H9 (cell line): ENCODE data around the gene BTBD3. TPM values are rescaled to one million over a fixed set of nuclear protein-coding genes. Genes with fewer than 3 reads are reported as not detected.

Experiments used
- DNase-seq: peaks from one replicate; pipeline ENCODE4 v3.0.0-alpha.2; 2017
- H2AFZ ChIP-seq: one replicate; pipeline ENCODE4 v1.6.1; 2013; ENCODE audit warnings: mild to moderate bottlenecking, low read length, control low read depth, moderate library complexity
- H2AK5ac ChIP-seq: 2 replicates; pipeline ENCODE4 v1.6.1; 2013; ENCODE audit warnings: low read length, control low read depth, mixed read lengths; ENCODE audit not compliant: insufficient read length
- H2BK120ac ChIP-seq: one replicate; pipeline ENCODE4 v1.6.1; 2013; ENCODE audit warnings: low read depth, mild to moderate bottlenecking, low read length, control low read depth, inconsistent platforms; ENCODE audit not compliant: poor library complexity, severe bottlenecking
- H2BK12ac ChIP-seq: 2 replicates; pipeline ENCODE4 v1.6.1; 2013; ENCODE audit warnings: low read length, control low read depth, mixed read lengths, low read depth; ENCODE audit not compliant: insufficient read length
- H2BK15ac ChIP-seq: 2 replicates; pipeline ENCODE4 v1.6.1; 2013; ENCODE audit warnings: low read depth, low read length, control low read depth
- H2BK20ac ChIP-seq: one replicate; pipeline ENCODE4 v1.6.1; 2013; ENCODE audit warnings: low read depth, mild to moderate bottlenecking, low read length, control low read depth, inconsistent platforms; ENCODE audit not compliant: poor library complexity, severe bottlenecking
- H2BK5ac ChIP-seq: 2 replicates; pipeline ENCODE4 v1.6.1; 2013; ENCODE audit warnings: low read length, control low read depth, mixed read lengths; ENCODE audit not compliant: insufficient read length
- H3K14ac ChIP-seq: 2 replicates; pipeline ENCODE4 v1.6.1; 2013; ENCODE audit warnings: low read length, control low read depth; ENCODE audit not compliant: insufficient read depth
- H3K18ac ChIP-seq: 2 replicates; pipeline ENCODE4 v1.6.1; 2013; ENCODE audit warnings: low read depth, mild to moderate bottlenecking, mixed read lengths, low read length, control low read depth; ENCODE audit not compliant: insufficient read length
- H3K23ac ChIP-seq: 2 replicates; pipeline ENCODE4 v1.6.1; 2013; ENCODE audit warnings: low read length, control low read depth, mixed read lengths, low read depth; ENCODE audit not compliant: insufficient read length
- H3K23me2 ChIP-seq: 2 replicates; pipeline ENCODE4 v1.6.1; 2013; ENCODE audit warnings: low read depth, mild to moderate bottlenecking, mixed read lengths, low read length, control low read depth; ENCODE audit not compliant: insufficient read length, poor library complexity, severe bottlenecking
- H3K27ac ChIP-seq: 2 replicates; pipeline ENCODE4 v1.5.1; 2013; ENCODE audit warnings: low read length, control low read depth, mixed read lengths, low read depth; ENCODE audit not compliant: insufficient read length
- H3K27me3 ChIP-seq: 2 replicates; pipeline ENCODE4 v1.6.1; 2013; ENCODE audit warnings: low read length, control low read depth, inconsistent platforms; ENCODE audit not compliant: insufficient read depth
- H3K4ac ChIP-seq: 2 replicates; pipeline ENCODE4 v1.6.1; 2013; ENCODE audit warnings: low read depth, mild to moderate bottlenecking, control low read depth, inconsistent platforms, low read length, moderate library complexity
- H3K4me1 ChIP-seq: 2 replicates; pipeline ENCODE4 v1.6.1; 2013; ENCODE audit warnings: low read length, control low read depth, inconsistent platforms; ENCODE audit not compliant: insufficient read depth
- H3K4me2 ChIP-seq: 2 replicates; pipeline ENCODE4 v1.6.1; 2013; ENCODE audit warnings: low read length, control low read depth, mixed read lengths; ENCODE audit not compliant: insufficient read length, insufficient read depth
- H3K56ac ChIP-seq: 2 replicates; pipeline ENCODE4 v1.6.1; 2013; ENCODE audit warnings: low read depth, mild to moderate bottlenecking, mixed read lengths, low read length, control low read depth; ENCODE audit not compliant: insufficient read length
- H3K79me1 ChIP-seq: 2 replicates; pipeline ENCODE4 v1.6.1; 2013; ENCODE audit warnings: low read depth, mild to moderate bottlenecking, moderate library complexity, low read length, control low read depth, inconsistent platforms; ENCODE audit not compliant: insufficient read depth, poor library complexity, severe bottlenecking
- H3K79me2 ChIP-seq: 2 replicates; pipeline ENCODE4 v1.6.1; 2013; ENCODE audit warnings: low read length, control low read depth, inconsistent platforms; ENCODE audit not compliant: insufficient read depth
- H3K9ac ChIP-seq: 2 replicates; pipeline ENCODE4 v1.6.1; 2013; ENCODE audit warnings: low read length, control low read depth, mixed read lengths; ENCODE audit not compliant: insufficient read length; ENCODE audit errors: extremely low read depth
- H3K9me3 ChIP-seq: one replicate; pipeline ENCODE4 v1.6.1; 2013; ENCODE audit warnings: low read depth, low read length, inconsistent platforms; ENCODE audit not compliant: control insufficient read depth
- H3T11ph ChIP-seq: one replicate; pipeline ENCODE4 v1.6.1; 2013; ENCODE audit warnings: mild to moderate bottlenecking, low read length, control low read depth, inconsistent platforms
- H4K20me1 ChIP-seq: one replicate; pipeline ENCODE4 v1.6.1; 2013; ENCODE audit not compliant: control insufficient read depth, insufficient read length, insufficient read depth
- H4K5ac ChIP-seq: 2 replicates; pipeline ENCODE4 v1.6.1; 2013; ENCODE audit warnings: low read depth, mild to moderate bottlenecking, mixed read lengths, low read length, control low read depth; ENCODE audit not compliant: insufficient read length
- H4K8ac ChIP-seq: replicated peaks from 2 replicates; pipeline ENCODE4 v1.6.1; 2013; ENCODE audit warnings: low read length, control low read depth, mixed read lengths, low read depth; ENCODE audit not compliant: insufficient read length
- H4K91ac ChIP-seq: 2 replicates; pipeline ENCODE4 v1.6.1; 2013; ENCODE audit warnings: low read depth, mild to moderate bottlenecking, moderate library complexity, mixed read lengths, low read length, control low read depth; ENCODE audit not compliant: insufficient read length
- H3K27ac Mint-ChIP-seq, 3 experiments: 2 replicates in 2 of 3; 3 replicates in 1 of 3; pipeline ENCODE4 v1.8.0; 2020 to 2021; ENCODE audit warnings: mixed read lengths in 3 of 3, mild to moderate bottlenecking in 1 of 3, moderate library complexity in 1 of 3
- H3K27me3 Mint-ChIP-seq: 2 replicates; pipeline ENCODE4 v1.8.0; 2021; ENCODE audit warnings: low read depth, mild to moderate bottlenecking, moderate library complexity, mixed read lengths
- H3K36me3 Mint-ChIP-seq, 3 experiments: 2 replicates in 2 of 3; 3 replicates in 1 of 3; pipeline ENCODE4 v1.8.0; 2020 to 2021; ENCODE audit warnings: low read depth in 3 of 3, mixed read lengths in 3 of 3; ENCODE audit not compliant: insufficient read depth in 1 of 3
- H3K4me1 Mint-ChIP-seq, 2 experiments: 2 replicates each; pipeline ENCODE4 v1.8.0; 2020; ENCODE audit warnings: mixed read lengths in 2 of 2
- H3K4me3 Mint-ChIP-seq, 2 experiments: 2 replicates in 1 of 2; 3 replicates in 1 of 2; pipeline ENCODE4 v1.8.0; 2020 to 2021; ENCODE audit warnings: mild to moderate bottlenecking in 2 of 2, mixed read lengths in 2 of 2, moderate library complexity in 1 of 2
- H3K9me3 Mint-ChIP-seq, 2 experiments: 2 replicates in 1 of 2; 3 replicates in 1 of 2; pipeline ENCODE4 v1.8.0; 2020; ENCODE audit warnings: mild to moderate bottlenecking in 2 of 2, mixed read lengths in 2 of 2, moderate library complexity in 1 of 2
- WGBS: extraction: QIAGEN DNeasy Blood & Tissue Kit; methylation state at CpG from one replicate; pipeline ENCODE4 v1.1.7; 2013; ENCODE audit warnings: missing lambda C conversion rate, low lambda C conversion rate, mixed read lengths; ENCODE audit not compliant: insufficient read length; ENCODE audit errors: extremely low coverage; 5-methylcytosine and 5-hydroxymethylcytosine counted together
- total RNA-seq: library from RNA; stranded (reverse); gene quantifications from 2 replicates; pipeline ENCODE4 v1.2.1, GENCODE V29; 2021
- TF ChIP-seq, protein P1 (sequence below): fragments of 200-600 bp; sonication (generic); conservative IDR thresholded peaks from 3 replicates; pipeline ENCODE4 v1.8.0; 2021; ENCODE audit warnings: antibody characterized with exemption, mild to moderate bottlenecking

The BTBD3 gene
- total RNA-seq, 1 experiment from 2014 or later = 62.1 TPM

DNA sequence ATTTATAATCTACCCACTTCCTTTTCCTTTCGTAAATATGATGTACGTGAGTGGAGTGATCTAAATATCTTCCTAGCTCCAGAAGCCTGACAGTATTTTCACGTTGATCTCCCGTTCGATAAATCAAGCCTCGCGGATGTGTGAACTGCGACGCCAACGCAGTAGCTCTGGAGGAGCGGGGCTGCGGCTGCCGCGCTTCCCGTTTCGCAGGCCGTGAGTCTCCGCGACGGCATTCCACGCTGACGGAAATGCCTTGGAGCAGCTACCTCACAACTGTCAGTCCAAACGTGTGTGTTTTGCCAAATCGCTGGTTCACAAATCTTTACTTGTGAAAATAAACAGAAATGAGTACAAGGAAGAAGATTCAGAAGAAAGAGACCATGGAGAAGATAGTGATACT is 41.2 kb downstream of the BTBD3 start:
- Histone ChIP-seq H3K4me2 (no peak overlapping the region), H4K91ac (no peak overlapping the region), H3K56ac (no peak overlapping the region), H2BK20ac (no peak overlapping the region), H2AFZ (peak overlapping the region; percentile 26), H3T11ph (no peak overlapping the region), H3K9me3 (no peaks in the 10 kb centered on the region), H4K20me1 (peaks cover 3% of the 10 kb centered on the region), H4K8ac (no peak overlapping the region), H2AK5ac (no peak overlapping the region), H3K27me3 (no peaks in the 10 kb centered on the region), H3K27ac (no peak overlapping the region), H3K23ac (no peak overlapping the region), H3K79me1 (no peaks in the 10 kb centered on the region), H3K79me2 (no peaks in the 10 kb centered on the region), H3K4me1 (no peaks in the 10 kb centered on the region), H2BK12ac (no peak overlapping the region), H2BK5ac (no peak overlapping the region), H2BK120ac (no peak overlapping the region), H2BK15ac (no peak overlapping the region), H3K4ac (no peak overlapping the region), H3K14ac (no peak overlapping the region), H4K5ac (no peak overlapping the region), H3K9ac (no peak overlapping the region), H3K18ac (no peak overlapping the region), H3K23me2 (no peaks in the 10 kb centered on the region)
- no peak for DNase-seq
- peak overlapping the region in 1 of 3 experiments; percentile 56; a peak in 2 of 7 replicates for H3K27ac Mint-ChIP-seq
- H3K9me3 Mint-ChIP-seq = peaks cover 8 to 10% of the 10 kb centered on the region in 2 experiments; a peak in 4 of 5 replicates
- no peak overlapping the region for H3K4me3 Mint-ChIP-seq
- H3K4me1 Mint-ChIP-seq = no peaks in the 10 kb centered on the region
- WGBS = no CpG with 5 or more reads among the region's 24 CpGs
- TF ChIP-seq, protein P1, sequence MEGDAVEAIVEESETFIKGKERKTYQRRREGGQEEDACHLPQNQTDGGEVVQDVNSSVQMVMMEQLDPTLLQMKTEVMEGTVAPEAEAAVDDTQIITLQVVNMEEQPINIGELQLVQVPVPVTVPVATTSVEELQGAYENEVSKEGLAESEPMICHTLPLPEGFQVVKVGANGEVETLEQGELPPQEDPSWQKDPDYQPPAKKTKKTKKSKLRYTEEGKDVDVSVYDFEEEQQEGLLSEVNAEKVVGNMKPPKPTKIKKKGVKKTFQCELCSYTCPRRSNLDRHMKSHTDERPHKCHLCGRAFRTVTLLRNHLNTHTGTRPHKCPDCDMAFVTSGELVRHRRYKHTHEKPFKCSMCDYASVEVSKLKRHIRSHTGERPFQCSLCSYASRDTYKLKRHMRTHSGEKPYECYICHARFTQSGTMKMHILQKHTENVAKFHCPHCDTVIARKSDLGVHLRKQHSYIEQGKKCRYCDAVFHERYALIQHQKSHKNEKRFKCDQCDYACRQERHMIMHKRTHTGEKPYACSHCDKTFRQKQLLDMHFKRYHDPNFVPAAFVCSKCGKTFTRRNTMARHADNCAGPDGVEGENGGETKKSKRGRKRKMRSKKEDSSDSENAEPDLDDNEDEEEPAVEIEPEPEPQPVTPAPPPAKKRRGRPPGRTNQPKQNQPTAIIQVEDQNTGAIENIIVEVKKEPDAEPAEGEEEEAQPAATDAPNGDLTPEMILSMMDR = no peak
- H3K36me3 Mint-ChIP-seq = peaks cover 2 to 8% (median 6%) of the 10 kb centered on the region in 3 experiments; a peak in 3 of 7 replicates
- peaks cover 4% of the 10 kb centered on the region for H3K27me3 Mint-ChIP-seq
